Neural progenitor cell (in vitro differentiated cells): ENCODE measurements around the gene PLEKHA6. TPM values are rescaled to one million over a fixed set of nuclear protein-coding genes. Genes with fewer than 3 reads are reported as not detected.

Experiments
- DNase-seq: peaks from one replicate; pipeline ENCODE4 v3.0.0-alpha.2; 2016; ENCODE audit warnings: low spot score
- H2AFZ ChIP-seq: fragments of 200-600 bp; sonication (generic); replicated peaks from 2 replicates; pipeline ENCODE4 v1.6.1; 2016; ENCODE audit warnings: antibody characterized with exemption
- H3F3A ChIP-seq: fragments of 200-600 bp; sonication (generic); 2 replicates; pipeline ENCODE4 v1.6.1; 2016; ENCODE audit warnings: antibody characterized with exemption, low read depth
- H3K27ac ChIP-seq: fragments of 200-600 bp; sonication (generic); 2 replicates; pipeline ENCODE4 v1.5.1; 2016; ENCODE audit warnings: mild to moderate bottlenecking
- H3K27me3 ChIP-seq: fragments of 200-600 bp; sonication (generic); 2 replicates; pipeline ENCODE4 v1.6.1; 2016; ENCODE audit warnings: mild to moderate bottlenecking, moderate library complexity
- H3K36me3 ChIP-seq: fragments of 200-600 bp; sonication (generic); 2 replicates; pipeline ENCODE4 v1.5.1; 2016
- H3K4me1 ChIP-seq: fragments of 200-600 bp; sonication (generic); 2 replicates; pipeline ENCODE4 v1.6.1; 2016; ENCODE audit warnings: mixed run types
- H3K4me2 ChIP-seq: fragments of 200-600 bp; sonication (generic); 2 replicates; pipeline ENCODE4 v1.6.1; 2016
- H3K4me3 ChIP-seq: fragments of 200-600 bp; sonication (generic); 2 replicates; pipeline ENCODE4 v1.5.1; 2016
- H3K79me2 ChIP-seq: fragments of 200-600 bp; sonication (generic); 2 replicates; pipeline ENCODE4 v1.6.1; 2016; ENCODE audit warnings: low read depth
- H3K9ac ChIP-seq: fragments of 200-600 bp; sonication (generic); 2 replicates; pipeline ENCODE4 v1.6.1; 2016
- H3K9me3 ChIP-seq: fragments of 200-600 bp; sonication (generic); 2 replicates; pipeline ENCODE4 v1.5.1; 2016; ENCODE audit warnings: low read depth
- H4K20me1 ChIP-seq: fragments of 200-600 bp; sonication (generic); 2 replicates; pipeline ENCODE4 v1.6.1; 2016; ENCODE audit warnings: low read depth
- H3K27ac Mint-ChIP-seq: 3 replicates; pipeline ENCODE4 v1.8.0; 2021; ENCODE audit warnings: mixed read lengths
- H3K27me3 Mint-ChIP-seq: 2 replicates; pipeline ENCODE4 v1.8.0; 2022; ENCODE audit warnings: low read depth, mild to moderate bottlenecking, inconsistent platforms, moderate library complexity, mixed read lengths; ENCODE audit not compliant: insufficient read depth
- H3K36me3 Mint-ChIP-seq: 3 replicates; pipeline ENCODE4 v1.8.0; 2021; ENCODE audit warnings: mixed read lengths
- H3K4me1 Mint-ChIP-seq: 3 replicates; pipeline ENCODE4 v1.8.0; 2021; ENCODE audit warnings: mixed read lengths
- H3K4me3 Mint-ChIP-seq: 3 replicates; pipeline ENCODE4 v1.8.0; 2021; ENCODE audit warnings: mild to moderate bottlenecking, moderate library complexity, mixed read lengths
- H3K9me3 Mint-ChIP-seq: 3 replicates; pipeline ENCODE4 v1.8.0; 2020; ENCODE audit warnings: mixed read lengths
- EZH2 ChIP-seq: fragments of 200-600 bp; sonication (generic); IDR thresholded peaks from 2 replicates; pipeline ENCODE4 v1.6.1; 2017; ENCODE audit warnings: antibody characterized with exemption, mild to moderate bottlenecking, moderate library complexity
- EZH2phosphoT487 ChIP-seq: fragments of 200-600 bp; sonication (generic); IDR thresholded peaks from 2 replicates; pipeline ENCODE4 v1.6.1; 2017; ENCODE audit warnings: antibody characterized with exemption
- total RNA-seq: library from RNA; depleted of rRNA; stranded (reverse); fragments of >200 nt; gene quantifications from 2 replicates; pipeline ENCODE4 v1.2.3, GENCODE V29; 2015; ENCODE audit warnings: low replicate concordance
- TF ChIP-seq, protein P1 (sequence below): fragments of 200-600 bp; sonication (generic); IDR thresholded peaks from 2 replicates; pipeline ENCODE4 v1.5.1; 2017; ENCODE audit warnings: antibody characterized with exemption, mild to moderate bottlenecking

PLEKHA6 gene
- total RNA-seq, 1 donor from 2014 or later: 0.58 TPM

- DNase-seq: no peak
- H3K9me3 Mint-ChIP-seq: no peaks in the 10 kb centered on the region
- H3F3A ChIP-seq: no peaks in the 10 kb centered on the region
- H3K4me1 Mint-ChIP-seq: peaks cover 11% of the 10 kb centered on the region
- H3K4me2 ChIP-seq: no peak overlapping the region
- H3K4me3 Mint-ChIP-seq: no peak overlapping the region
- H3K27me3 Mint-ChIP-seq: peaks cover 16% of the 10 kb centered on the region
- H3K27me3 ChIP-seq: peaks cover 98% of the 10 kb centered on the region
- H3K27ac Mint-ChIP-seq: no peak overlapping the region
- H3K9me3 ChIP-seq: no peaks in the 10 kb centered on the region
- H4K20me1 ChIP-seq: peaks cover 12% of the 10 kb centered on the region
- no peak overlapping the region for H3K27ac ChIP-seq
- H3K36me3 Mint-ChIP-seq: no peaks in the 10 kb centered on the region
- H3K4me1 ChIP-seq: no peaks in the 10 kb centered on the region
- H3K9ac ChIP-seq: no peak overlapping the region
- no peak overlapping the region for H2AFZ ChIP-seq
- no peaks in the 10 kb centered on the region for H3K79me2 ChIP-seq
- H3K4me3 ChIP-seq: no peak overlapping the region
- TF ChIP-seq, protein P1, sequence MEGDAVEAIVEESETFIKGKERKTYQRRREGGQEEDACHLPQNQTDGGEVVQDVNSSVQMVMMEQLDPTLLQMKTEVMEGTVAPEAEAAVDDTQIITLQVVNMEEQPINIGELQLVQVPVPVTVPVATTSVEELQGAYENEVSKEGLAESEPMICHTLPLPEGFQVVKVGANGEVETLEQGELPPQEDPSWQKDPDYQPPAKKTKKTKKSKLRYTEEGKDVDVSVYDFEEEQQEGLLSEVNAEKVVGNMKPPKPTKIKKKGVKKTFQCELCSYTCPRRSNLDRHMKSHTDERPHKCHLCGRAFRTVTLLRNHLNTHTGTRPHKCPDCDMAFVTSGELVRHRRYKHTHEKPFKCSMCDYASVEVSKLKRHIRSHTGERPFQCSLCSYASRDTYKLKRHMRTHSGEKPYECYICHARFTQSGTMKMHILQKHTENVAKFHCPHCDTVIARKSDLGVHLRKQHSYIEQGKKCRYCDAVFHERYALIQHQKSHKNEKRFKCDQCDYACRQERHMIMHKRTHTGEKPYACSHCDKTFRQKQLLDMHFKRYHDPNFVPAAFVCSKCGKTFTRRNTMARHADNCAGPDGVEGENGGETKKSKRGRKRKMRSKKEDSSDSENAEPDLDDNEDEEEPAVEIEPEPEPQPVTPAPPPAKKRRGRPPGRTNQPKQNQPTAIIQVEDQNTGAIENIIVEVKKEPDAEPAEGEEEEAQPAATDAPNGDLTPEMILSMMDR: no peak
- TF ChIP-seq EZH2 (no peak), EZH2phosphoT487 (no peak)
- H3K36me3 ChIP-seq: no peaks in the 10 kb centered on the region
Observed at GRCh38 chr1:204380293-204380831, 20.6 kb upstream of the PLEKHA6 start.

- H3K9ac ChIP-seq: no peak overlapping the region
- Mint-ChIP-seq H3K4me3 (peak overlapping the region; percentile 83), H3K9me3 (no peaks in the 10 kb centered on the region), H3K27ac (no peak overlapping the region), H3K27me3 (peaks cover 16% of the 10 kb centered on the region), H3K4me1 (peaks cover 11% of the 10 kb centered on the region), H3K36me3 (no peaks in the 10 kb centered on the region)
- TF ChIP-seq EZH2phosphoT487 (peak; percentile 87), EZH2 (peak; percentile 92)
- TF ChIP-seq, protein P1: no peak
- no peaks in the 10 kb centered on the region for H3K36me3 ChIP-seq
- H3K4me1 ChIP-seq: no peaks in the 10 kb centered on the region
- peaks cover 12% of the 10 kb centered on the region for H4K20me1 ChIP-seq
- H3K4me3 ChIP-seq: peak overlapping the region; percentile 44
- H3K27me3 ChIP-seq: peaks cover 100% of the 10 kb centered on the region
- H3F3A ChIP-seq: no peaks in the 10 kb centered on the region
- peak overlapping the region; percentile 78 for H3K4me2 ChIP-seq
- peak; percentile 60 for DNase-seq
- no peak overlapping the region for H3K27ac ChIP-seq
- peak overlapping the region; percentile 2 for H2AFZ ChIP-seq
- no peaks in the 10 kb centered on the region for H3K79me2 ChIP-seq
- no peaks in the 10 kb centered on the region for H3K9me3 ChIP-seq
Observed at GRCh38 chr1:204377800-204378668, 18.3 kb upstream of the PLEKHA6 start.

DNA sequence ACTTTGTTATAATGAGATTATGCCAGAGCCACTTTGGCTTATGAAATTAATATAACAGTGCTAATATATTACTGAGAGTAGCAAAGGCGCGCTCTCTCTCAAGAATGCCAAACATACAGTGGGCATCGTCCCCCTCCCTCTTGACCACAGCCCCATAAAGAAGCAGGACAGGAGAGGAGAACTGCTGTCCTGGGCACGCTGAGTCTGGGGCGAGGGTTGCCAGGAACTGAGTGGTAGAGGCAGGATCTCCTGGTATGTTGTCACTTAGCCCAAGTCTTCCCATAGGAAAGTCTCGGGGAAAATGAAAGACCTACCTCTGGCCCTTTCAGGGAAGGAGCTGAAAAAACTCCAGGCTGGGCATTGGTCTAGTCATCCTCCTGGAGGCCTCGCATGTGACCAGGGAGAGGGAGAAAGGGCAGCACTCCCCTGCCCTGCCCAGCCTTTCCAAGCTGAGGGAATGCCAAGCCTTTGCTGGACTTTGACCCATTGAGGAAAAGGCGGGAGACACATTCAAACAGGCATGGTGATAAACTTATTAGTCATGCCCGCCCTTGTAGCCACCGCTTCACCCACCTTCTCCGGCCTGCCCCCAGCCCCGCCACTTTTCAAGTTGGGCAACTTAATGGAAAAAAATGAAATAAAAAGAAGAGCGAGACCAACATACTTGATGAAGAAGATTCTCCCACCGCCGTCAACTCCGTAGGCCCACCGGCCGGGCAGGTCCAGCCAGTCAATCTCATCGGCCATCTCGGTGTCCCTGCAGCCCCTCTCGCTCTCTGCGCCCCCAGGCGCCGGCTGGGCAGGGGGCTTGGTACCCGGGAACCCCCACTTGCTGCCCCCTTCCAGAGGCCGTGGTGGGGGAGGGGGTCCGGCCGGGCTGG, 17.4 kb upstream of the PLEKHA6 start:
- Mint-ChIP-seq H3K27me3 (peaks cover 23% of the 10 kb centered on the region), H3K36me3 (no peaks in the 10 kb centered on the region), H3K27ac (no peak overlapping the region), H3K4me3 (peak overlapping the region; percentile 84), H3K4me1 (peaks cover 11% of the 10 kb centered on the region), H3K9me3 (no peaks in the 10 kb centered on the region)
- H3K79me2 ChIP-seq: no peaks in the 10 kb centered on the region
- no peak for DNase-seq
- peaks cover 12% of the 10 kb centered on the region for H4K20me1 ChIP-seq
- H3K36me3 ChIP-seq: no peaks in the 10 kb centered on the region
- H3K9ac ChIP-seq: no peak overlapping the region
- peak overlapping the region; percentile 44 for H3K4me3 ChIP-seq
- peak overlapping the region; percentile 2 for H2AFZ ChIP-seq
- H3K9me3 ChIP-seq: no peaks in the 10 kb centered on the region
- H3F3A ChIP-seq: no peaks in the 10 kb centered on the region
- no peak overlapping the region for H3K27ac ChIP-seq
- peak overlapping the region; percentile 78 for H3K4me2 ChIP-seq
- peaks cover 100% of the 10 kb centered on the region for H3K27me3 ChIP-seq
- TF ChIP-seq EZH2phosphoT487: no peak
- TF ChIP-seq, protein P1: no peak
- TF ChIP-seq EZH2: no peak
- H3K4me1 ChIP-seq: no peaks in the 10 kb centered on the region
